T-helper 2 cell treated with Interferon-gamma antibody and Interleukin-4, amounts not matched to agents 5 μg/mL and 100 μg/mL, for 36 hours (primary cell): ENCODE results near the gene ZNF554.
A peak's percentile ranks its signal among the peaks of the same experiment; 100 is the strongest.
"Not testable (repeated sequence)": the region's sequence is repeated elsewhere in the genome, so short reads cannot be mapped to it uniquely, and the experiment has no call there.

ENCODE experiments used
- DNase-seq: peaks from one replicate; pipeline ENCODE4 v3.0.0; 2021; ENCODE audit warnings: low spot score
- H3K27ac Mint-ChIP-seq: one replicate; pipeline ENCODE4 v1.8.0; 2021; ENCODE audit warnings: mild to moderate bottlenecking, mixed read lengths
- H3K27me3 Mint-ChIP-seq: one replicate; pipeline ENCODE4 v1.8.0; 2021; ENCODE audit warnings: low read depth, mixed read lengths
- H3K36me3 Mint-ChIP-seq: one replicate; pipeline ENCODE4 v1.8.0; 2021; ENCODE audit warnings: low read depth, mixed read lengths
- H3K4me1 Mint-ChIP-seq: one replicate; pipeline ENCODE4 v1.8.0; 2021; ENCODE audit warnings: low read depth, mixed read lengths
- H3K4me3 Mint-ChIP-seq: one replicate; pipeline ENCODE4 v1.8.0; 2022; ENCODE audit warnings: mild to moderate bottlenecking, moderate library complexity, mixed read lengths
- H3K9me3 Mint-ChIP-seq: one replicate; pipeline ENCODE4 v1.8.0; 2021; ENCODE audit warnings: mixed read lengths

Gene ZNF554

DNA sequence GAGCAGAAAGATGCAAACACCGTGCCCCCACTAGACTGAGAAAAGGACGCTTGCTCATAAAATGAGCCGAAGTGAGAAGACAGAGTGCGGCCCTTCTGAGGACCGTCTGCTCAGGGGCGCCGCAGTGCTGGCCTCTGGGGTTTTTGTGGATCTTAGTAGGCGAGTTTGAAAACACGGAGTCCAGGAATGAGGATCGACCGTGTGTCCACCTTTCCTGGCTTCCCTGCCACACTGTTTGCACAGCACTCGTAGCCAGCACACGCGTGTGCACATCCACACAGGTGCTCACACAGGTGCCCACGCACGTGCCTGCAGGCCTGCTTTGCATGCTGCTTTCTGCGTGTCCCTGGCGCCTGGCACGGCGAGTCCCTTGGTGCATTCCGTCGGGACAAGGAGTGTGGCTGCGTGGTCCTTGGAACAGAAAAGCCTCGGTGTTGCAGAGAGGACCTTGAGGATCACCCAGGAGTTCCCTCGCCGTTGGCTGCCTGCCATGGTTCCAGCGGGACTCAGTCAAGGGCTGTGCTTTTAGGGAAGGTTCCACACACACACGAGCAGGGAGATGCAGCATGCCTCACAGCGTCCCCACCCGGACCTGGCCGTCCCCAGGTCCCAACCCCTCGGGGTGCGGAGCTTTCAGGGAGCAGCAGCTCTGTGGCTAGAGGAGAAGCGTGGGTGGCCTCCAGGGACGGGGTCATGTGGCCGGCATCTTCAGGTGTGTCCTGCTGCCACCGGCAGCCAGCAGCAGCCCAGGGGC lies 10.1 kb upstream of the ZNF554 start:
- Mint-ChIP-seq H3K27ac (no peak overlapping the region), H3K36me3 (peaks cover 11% of the 10 kb centered on the region), H3K4me3 (no peak overlapping the region), H3K9me3 (no peaks in the 10 kb centered on the region), H3K4me1 (no peaks in the 10 kb centered on the region), H3K27me3 (no peaks in the 10 kb centered on the region)
- DNase-seq = no peak

DNA sequence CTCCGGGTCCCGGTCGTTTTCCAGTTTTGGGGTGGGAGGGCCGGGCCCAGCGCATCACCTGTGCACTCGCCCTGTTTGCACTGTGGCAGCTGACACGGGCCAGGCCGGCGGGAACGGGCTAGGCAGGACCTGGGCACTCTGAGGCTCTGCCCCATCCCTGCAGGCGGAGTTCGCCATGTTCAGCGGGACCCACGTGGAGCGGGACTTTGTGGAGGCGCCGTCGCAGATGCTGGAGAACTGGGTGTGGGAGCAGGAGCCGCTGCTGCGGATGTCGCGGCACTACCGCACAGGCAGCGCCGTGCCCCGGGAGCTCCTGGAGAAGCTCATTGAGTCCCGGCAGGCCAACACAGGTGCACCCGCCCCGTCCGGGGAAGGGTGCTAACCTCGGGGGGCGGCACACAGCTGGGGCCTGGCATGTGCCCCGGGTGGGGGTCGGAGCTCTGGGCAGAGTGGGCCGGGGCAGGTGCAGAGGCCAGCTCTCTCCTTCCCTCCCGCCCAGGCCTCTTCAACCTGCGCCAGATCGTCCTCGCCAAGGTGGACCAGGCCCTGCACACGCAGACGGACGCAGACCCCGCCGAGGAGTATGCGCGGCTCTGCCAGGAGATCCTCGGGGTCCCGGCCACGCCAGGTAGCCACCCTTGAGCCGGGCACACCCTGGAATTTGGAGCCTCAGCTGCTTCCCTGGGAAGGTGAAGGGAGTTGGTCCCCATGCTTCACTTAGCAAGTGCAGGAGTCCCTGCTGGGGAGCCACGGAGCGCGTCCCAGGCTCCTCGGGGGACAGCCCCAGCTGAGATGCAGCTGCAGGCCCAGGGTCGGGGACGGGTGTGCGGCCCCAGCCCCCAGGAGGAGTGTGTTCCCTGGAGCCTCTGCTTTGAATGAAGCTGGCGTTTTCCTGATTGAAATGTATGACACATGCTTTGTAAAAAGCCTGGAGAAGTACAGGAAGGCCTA lies 9.3 kb upstream of the ZNF554 start:
- DNase-seq = no peak
- Mint-ChIP-seq H3K27me3 (no peaks in the 10 kb centered on the region), H3K36me3 (peaks cover 10% of the 10 kb centered on the region), H3K9me3 (no peaks in the 10 kb centered on the region), H3K4me1 (no peaks in the 10 kb centered on the region), H3K27ac (no peak overlapping the region), H3K4me3 (no peak overlapping the region)

DNA sequence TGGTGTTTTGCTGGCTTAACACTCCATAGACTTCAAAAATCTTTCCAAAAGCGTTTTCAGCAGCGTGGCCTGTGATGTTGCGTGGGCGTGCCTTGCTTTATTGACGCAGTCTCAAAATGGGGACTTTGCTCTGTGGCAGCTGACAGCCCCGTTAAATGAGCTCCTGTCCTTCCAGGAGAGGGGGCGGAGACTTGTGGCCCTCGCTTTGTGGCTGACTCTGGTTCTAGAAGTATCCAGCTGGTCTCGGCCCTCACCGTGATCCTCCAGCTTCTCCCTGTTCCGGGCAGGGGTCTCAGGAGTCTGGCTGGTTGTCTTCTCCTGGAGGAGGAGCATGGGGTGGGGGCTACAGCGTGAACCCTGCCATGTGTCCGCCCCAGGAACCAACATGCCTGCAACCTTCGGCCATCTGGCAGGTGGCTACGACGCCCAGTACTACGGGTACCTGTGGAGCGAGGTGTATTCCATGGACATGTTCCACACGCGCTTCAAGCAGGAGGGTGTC lies 8.4 kb upstream of the ZNF554 start:
- Mint-ChIP-seq H3K9me3 (no peaks in the 10 kb centered on the region), H3K4me3 (no peak overlapping the region), H3K27ac (no peak overlapping the region), H3K27me3 (no peaks in the 10 kb centered on the region), H3K4me1 (no peaks in the 10 kb centered on the region), H3K36me3 (peaks cover 8% of the 10 kb centered on the region)
- DNase-seq = no peak

DNA sequence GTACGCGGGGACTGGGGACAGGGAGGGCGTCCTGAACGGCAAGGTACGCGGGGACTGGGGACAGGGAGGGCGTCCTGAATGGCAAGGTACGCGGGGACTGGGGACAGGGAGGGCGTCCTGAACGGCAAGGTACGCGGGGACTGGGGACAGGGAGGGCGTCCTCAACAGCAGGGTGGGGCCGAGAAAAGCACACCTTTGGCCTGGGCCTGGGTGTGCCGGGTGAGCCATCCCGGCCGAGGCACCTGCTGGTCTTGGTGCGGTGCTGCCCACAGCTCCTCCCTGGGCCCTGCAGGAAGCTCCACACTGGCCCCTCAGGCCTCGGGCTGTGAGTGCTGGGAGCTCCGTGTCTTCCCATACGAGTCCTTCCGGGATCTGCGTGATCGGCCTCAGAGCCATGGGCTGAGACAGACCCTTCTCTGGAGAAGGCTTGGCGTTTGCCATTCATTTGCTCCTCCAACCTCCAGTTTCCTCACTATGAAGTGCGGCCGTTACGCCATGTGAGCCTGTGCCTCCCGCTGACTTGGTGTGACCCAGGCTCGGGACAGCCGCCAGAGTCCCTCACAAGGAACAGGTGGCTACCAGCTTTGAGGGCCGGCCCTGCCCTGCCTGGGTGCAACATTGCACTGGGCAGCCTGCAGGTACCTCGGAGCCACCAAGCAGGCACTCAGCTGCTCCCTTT lies 7.8 kb upstream of the ZNF554 start:
- Mint-ChIP-seq H3K27me3 (no peaks in the 10 kb centered on the region), H3K27ac (no peak overlapping the region), H3K4me1 (no peaks in the 10 kb centered on the region), H3K4me3 (no peak overlapping the region), H3K36me3 (peaks cover 8% of the 10 kb centered on the region), H3K9me3 (no peaks in the 10 kb centered on the region)
- DNase-seq = no peak

DNA sequence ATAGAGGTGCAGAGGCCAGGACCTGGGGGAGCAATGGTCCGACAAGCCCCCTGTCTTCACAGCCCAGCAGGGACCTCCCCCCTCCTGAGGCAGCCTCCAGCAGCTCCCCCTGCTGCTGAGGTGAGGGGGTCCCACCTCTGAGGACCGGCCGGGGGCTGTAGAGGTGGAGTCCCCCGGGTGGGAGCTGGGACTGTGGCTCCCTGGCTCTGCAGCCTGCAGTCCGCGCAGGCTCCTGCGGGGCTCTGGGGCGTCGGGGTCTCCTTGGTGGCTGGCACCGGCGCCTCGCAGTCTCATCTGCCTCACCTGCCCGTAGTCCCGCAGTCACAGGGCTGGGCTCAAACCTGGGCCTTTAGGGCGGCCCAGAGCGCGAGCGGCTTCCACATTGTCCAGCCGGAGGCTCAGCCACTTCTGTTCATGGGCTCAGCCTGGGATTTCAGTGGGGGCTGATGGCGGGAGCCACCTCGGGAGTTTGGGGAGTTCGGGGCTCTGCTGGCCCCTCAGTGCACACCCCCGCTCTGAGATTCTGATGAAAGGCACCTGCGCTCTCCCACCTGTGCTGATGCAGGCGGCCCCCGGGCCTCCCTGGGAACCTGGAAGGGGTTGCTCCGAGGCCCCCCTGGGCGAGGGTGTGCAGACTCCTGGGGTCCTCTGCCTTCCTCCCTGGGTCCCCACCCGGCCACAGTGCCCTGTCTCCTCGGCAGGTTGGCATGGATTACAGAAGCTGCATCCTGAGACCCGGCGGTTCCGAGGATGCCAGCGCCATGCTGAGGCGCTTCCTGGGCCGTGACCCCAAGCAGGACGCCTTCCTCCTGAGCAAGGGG lies 7.0 kb upstream of the ZNF554 start:
- no peaks in the 10 kb centered on the region for H3K4me1 Mint-ChIP-seq
- no peak overlapping the region for H3K4me3 Mint-ChIP-seq
- H3K27ac Mint-ChIP-seq = no peak overlapping the region
- peaks cover 8% of the 10 kb centered on the region for H3K36me3 Mint-ChIP-seq
- H3K27me3 Mint-ChIP-seq = no peaks in the 10 kb centered on the region
- H3K9me3 Mint-ChIP-seq = no peaks in the 10 kb centered on the region
- no peak for DNase-seq

DNA sequence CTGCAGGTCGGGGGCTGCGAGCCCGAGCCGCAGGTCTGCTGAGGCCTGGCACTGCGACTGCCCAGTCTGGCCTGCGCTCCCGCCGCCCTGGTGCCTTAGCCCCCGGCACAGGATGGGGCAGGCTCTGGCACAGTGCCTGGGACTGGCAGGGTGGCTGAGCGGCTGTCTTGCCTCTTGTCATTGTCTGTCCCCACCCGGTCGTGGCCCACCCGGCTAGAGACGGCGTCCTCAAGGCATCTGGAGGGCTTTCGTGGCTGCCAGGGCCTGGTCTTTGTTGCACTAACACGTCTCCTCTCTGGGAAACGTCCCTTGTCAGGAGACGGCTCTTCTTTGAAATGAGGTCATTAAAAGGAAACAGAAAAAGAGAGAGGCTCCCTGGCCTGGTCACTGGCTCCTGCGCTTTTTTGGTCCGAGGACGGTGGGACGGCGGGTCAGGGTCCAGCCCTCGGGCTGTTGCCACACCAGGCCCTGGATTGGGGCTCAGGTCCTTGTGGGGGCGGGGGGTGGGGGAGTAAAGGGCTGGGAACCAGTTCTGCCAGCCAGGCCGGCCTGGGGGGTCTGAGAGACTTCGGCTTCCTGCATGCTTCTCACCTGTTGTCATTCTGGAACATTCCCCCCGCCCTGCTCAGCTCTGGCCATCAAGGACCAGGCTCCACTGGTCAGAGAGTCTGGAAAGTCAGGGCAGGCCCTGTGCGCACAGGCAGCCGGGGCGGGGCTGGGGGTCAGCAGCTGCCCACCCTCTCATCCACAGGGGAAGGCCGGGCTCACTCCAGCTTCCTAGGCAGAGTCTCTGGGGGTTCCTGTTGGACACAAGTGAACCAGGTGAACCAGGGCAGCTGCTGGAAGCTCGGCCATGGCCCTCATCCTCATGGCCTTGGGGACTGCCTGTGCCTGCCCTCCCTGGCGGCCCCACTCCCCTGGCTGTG lies 6.2 kb upstream of the ZNF554 start:
- peaks cover 8% of the 10 kb centered on the region for H3K36me3 Mint-ChIP-seq
- DNase-seq = no peak
- no peaks in the 10 kb centered on the region for H3K27me3 Mint-ChIP-seq
- H3K4me3 Mint-ChIP-seq = no peak overlapping the region
- no peak overlapping the region for H3K27ac Mint-ChIP-seq
- no peaks in the 10 kb centered on the region for H3K9me3 Mint-ChIP-seq
- H3K4me1 Mint-ChIP-seq = no peaks in the 10 kb centered on the region

DNA sequence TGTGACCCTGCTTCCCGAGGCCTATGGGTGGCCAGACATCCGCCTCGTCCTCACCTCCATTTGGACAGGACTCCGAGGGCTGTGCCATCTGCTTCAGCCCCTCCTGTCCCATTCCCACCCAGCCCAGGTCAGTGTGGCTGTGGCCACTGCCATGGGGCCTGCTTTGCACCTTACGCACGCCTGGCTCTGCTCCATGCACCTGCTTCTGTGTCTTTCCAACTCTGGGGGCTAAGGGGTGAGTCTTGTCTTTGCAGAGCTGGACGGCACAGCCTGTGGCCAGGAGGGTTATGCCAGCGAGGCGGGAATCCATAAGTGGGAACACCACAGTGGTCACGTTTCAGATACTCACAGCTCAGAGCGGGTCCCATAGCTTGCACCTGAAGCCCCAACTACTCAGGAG lies 5.2 kb upstream of the ZNF554 start:
- Mint-ChIP-seq H3K9me3 (no peaks in the 10 kb centered on the region), H3K36me3 (peaks cover 4% of the 10 kb centered on the region), H3K4me3 (no peak overlapping the region), H3K27me3 (no peaks in the 10 kb centered on the region), H3K4me1 (no peaks in the 10 kb centered on the region), H3K27ac (no peak overlapping the region)
- DNase-seq = no peak

DNA sequence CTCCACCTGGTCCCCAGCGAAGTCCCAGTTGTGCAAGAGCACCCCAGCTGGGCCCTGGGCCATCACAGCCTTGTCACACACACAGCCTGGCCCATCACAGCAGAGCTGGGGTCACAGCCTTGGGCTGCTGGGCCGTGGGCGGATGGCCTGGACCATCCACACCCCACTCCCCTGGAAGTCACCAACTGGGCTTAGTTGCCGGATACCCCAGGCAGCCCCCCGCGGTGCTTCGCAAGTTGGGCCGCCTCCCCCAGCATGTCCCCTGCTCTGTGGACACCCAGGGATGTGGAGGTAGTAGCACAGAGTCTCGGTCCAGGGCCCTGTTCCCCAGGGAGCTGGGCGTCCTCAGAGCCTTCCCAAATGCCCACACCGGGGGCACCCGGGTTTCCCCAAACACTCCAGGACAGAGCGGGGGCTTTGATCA lies 4.5 kb upstream of the ZNF554 start:
- peaks cover 3% of the 10 kb centered on the region for H3K36me3 Mint-ChIP-seq
- H3K9me3 Mint-ChIP-seq = no peaks in the 10 kb centered on the region
- no peak overlapping the region for H3K27ac Mint-ChIP-seq
- no peak for DNase-seq
- H3K27me3 Mint-ChIP-seq = no peaks in the 10 kb centered on the region
- H3K4me1 Mint-ChIP-seq = peaks cover under 1% of the 10 kb centered on the region
- no peak overlapping the region for H3K4me3 Mint-ChIP-seq

DNA sequence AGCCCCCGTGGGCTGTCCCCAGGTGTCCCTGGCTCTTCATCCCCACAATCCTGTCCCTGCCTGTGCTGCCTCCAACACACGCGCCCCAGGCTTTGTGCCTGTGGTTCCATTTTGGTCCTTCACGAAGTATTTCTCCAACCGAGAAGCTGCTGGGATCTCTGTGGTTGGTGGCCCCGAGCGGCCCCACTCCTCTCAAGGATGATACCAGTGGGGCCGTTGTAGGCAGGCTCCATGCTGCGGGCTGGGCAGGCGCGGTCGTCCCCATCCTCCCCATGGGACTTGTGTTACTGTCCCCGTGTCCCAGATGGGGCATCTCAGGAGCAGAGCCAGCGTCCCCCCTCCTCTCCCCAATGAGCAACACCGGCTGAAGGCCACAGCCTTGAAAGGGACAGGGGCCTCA lies 3.7 kb upstream of the ZNF554 start:
- peaks cover 3% of the 10 kb centered on the region for H3K36me3 Mint-ChIP-seq
- H3K27me3 Mint-ChIP-seq = no peaks in the 10 kb centered on the region
- H3K9me3 Mint-ChIP-seq = no peaks in the 10 kb centered on the region
- peaks cover 3% of the 10 kb centered on the region for H3K4me1 Mint-ChIP-seq
- H3K27ac Mint-ChIP-seq = no peak overlapping the region
- no peak for DNase-seq
- no peak overlapping the region for H3K4me3 Mint-ChIP-seq

DNA sequence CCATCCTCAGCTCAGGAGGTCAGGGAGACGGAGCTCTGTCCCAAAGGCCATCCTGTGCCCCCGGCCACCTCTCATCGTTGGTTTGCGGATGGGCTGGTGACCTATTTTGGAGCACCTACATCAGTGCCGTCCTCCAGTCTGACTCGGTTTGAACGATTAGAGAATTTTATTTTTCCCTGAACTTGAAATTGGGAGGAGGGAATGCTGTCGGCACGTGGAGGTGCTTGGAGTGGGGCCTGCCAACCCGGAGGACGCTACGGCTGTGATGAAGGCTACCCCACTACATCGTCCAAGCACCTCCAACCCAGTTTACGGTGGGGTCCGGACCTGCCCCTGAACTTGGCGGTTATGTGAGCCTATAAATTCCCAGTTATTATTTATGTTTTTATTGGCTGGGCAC lies 3.0 kb upstream of the ZNF554 start:
- no peaks in the 10 kb centered on the region for H3K27me3 Mint-ChIP-seq
- H3K4me1 Mint-ChIP-seq = peaks cover 3% of the 10 kb centered on the region
- DNase-seq = no peak
- H3K4me3 Mint-ChIP-seq = no peak overlapping the region
- H3K27ac Mint-ChIP-seq = no peak overlapping the region
- peaks cover 3% of the 10 kb centered on the region for H3K36me3 Mint-ChIP-seq
- no peaks in the 10 kb centered on the region for H3K9me3 Mint-ChIP-seq

DNA sequence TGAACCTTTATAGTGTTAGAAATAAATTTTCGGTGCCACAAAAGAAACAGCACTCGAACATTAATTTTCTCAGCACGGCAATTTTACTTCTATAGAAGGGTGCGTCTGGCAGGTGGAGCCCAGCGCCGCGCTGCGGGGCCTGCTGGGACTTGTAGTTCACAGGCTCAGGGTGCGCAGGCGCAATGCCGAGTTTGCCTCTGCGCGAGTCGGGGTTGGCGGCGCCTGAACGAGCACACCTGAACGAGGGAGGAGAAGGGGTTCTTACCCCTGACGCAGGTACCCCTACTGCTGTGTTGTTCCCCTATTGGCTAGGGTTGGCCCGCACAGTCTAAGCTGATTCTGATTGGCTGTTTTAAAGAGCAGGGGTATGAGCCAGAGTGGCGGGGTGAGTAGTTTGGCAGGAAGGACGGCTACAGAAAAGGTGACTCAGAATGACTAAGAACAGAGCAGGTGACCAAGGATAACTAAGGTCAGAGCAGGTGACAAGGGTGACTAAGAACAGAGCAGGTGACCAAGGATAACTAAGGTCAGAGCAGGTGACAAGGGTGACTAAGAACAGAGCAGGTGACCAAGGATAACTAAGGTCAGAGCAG lies 2.3 kb upstream of the ZNF554 start:
- Mint-ChIP-seq H3K4me3 (peak overlapping the region; percentile 50), H3K27ac (peak overlapping the region; percentile 62)
- H3K9me3 Mint-ChIP-seq, H3K36me3 Mint-ChIP-seq, DNase-seq, H3K4me1 Mint-ChIP-seq, H3K27me3 Mint-ChIP-seq: not testable (repeated sequence)

DNA sequence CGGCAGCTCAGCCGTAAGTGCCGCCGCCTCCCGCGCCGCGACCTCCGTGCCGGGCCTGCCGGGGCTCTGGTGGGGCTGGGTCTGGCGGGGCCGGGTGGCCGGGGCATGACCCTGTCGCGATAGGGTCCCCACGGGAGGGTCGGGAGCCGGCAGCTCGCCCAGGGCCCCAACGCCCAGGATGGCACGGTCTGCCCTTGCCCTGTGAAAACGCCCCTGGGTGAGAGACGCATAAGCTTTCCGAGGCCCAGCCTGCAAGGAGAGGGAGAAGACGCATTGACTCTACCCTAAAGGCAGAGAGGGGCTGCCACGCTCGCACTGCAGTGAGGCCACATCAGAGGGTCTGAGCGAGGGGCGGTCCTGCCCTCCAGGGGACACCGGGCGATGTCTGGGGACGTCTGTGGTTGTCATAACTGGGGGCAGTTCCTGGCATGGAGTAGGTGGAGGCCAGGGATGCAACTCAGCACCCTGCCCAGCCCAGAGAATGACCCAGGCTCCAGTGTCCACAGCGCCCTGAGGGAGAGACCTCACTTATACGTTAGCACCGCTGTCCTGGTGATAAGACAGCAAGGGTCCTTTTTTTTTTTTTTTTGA lies 539 bp downstream of the ZNF554 start:
- Mint-ChIP-seq H3K9me3 (peaks cover 4% of the 10 kb centered on the region), H3K27me3 (no peaks in the 10 kb centered on the region), H3K4me3 (peak overlapping the region; percentile 82), H3K27ac (no peak overlapping the region), H3K4me1 (peaks cover 3% of the 10 kb centered on the region), H3K36me3 (peaks cover 7% of the 10 kb centered on the region)
- DNase-seq = no peak
